ENCODE results near the gene DENND5A. TPM values are rescaled to one million over a fixed set of nuclear protein-coding genes. Genes with fewer than 3 reads are reported as not detected.
"Not testable (repeated sequence)": the region's sequence is repeated elsewhere in the genome, so short reads cannot be mapped to it uniquely, and the experiment has no call there.

DENND5A gene
- total RNA-seq, 2 experiments from 2014 or later: 4.0 to 10.5 TPM

DNA sequence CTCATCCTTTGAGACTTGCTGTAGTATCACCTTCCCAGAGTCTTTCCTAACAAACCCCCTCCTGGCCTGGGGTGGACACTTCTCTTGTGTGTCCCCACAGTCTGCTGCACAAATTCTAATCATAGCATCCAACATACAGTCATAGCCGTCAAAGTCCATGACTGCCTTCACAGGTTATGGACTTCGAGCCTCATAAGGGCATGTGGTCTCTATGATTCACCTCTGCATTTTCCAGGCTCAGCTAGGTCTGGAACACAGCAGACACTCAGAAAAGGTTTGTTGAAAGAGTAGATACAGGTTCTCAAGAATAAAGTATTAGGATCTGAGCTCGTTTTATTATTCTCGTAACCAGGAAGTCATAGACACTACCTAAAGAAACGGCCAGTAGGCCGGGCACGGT is 160.6 kb downstream of the DENND5A start:
- no peak for DNase-seq (ENCODE audit: low spot score)
- POLR2A ChIA-PET: interaction anchor here (0.6 to 0.7 kb wide), 2 partner anchors 36 to 397 kb away, joined by 3 to 4 read pairs; no protein-coding TSS in a partner anchor
- intact Hi-C loops (cut with micrococcal nuclease; ENCODE audit: unreplicated experiment): no loop called here
- TF ChIP-seq, protein P1, sequence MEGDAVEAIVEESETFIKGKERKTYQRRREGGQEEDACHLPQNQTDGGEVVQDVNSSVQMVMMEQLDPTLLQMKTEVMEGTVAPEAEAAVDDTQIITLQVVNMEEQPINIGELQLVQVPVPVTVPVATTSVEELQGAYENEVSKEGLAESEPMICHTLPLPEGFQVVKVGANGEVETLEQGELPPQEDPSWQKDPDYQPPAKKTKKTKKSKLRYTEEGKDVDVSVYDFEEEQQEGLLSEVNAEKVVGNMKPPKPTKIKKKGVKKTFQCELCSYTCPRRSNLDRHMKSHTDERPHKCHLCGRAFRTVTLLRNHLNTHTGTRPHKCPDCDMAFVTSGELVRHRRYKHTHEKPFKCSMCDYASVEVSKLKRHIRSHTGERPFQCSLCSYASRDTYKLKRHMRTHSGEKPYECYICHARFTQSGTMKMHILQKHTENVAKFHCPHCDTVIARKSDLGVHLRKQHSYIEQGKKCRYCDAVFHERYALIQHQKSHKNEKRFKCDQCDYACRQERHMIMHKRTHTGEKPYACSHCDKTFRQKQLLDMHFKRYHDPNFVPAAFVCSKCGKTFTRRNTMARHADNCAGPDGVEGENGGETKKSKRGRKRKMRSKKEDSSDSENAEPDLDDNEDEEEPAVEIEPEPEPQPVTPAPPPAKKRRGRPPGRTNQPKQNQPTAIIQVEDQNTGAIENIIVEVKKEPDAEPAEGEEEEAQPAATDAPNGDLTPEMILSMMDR (conservative IDR thresholded peaks at IDR 0.05; ENCODE audit: low read length): no peak
- TF ChIP-seq EZH2phosphoT487 (IDR thresholded peaks at IDR 0.05; ENCODE audit: borderline replicate concordance, low read depth, low read length): no peak
- H4K20me1 ChIP-seq (ENCODE audit: insufficient read depth, low read length): no peaks in the 10 kb centered on the region
- H3K4me2 ChIP-seq (ENCODE audit: low read length): no peak overlapping the region
- no peak overlapping the region for H2AFZ ChIP-seq (ENCODE audit: low read length)
- no peaks in the 10 kb centered on the region for H3K4me1 ChIP-seq (ENCODE audit: insufficient read depth, low read length, poor library complexity, severe bottlenecking)
- H3K27ac ChIP-seq (ENCODE audit: low read depth, low read length, poor library complexity, severe bottlenecking): no peak overlapping the region
- no peaks in the 10 kb centered on the region for H3K9me2 ChIP-seq (ENCODE audit: insufficient read depth, low read length)
- H3K36me3 ChIP-seq (ENCODE audit: insufficient read depth, low read length): no peaks in the 10 kb centered on the region
- H3K79me2 ChIP-seq (ENCODE audit: insufficient read depth, low read depth, low read length): no peaks in the 10 kb centered on the region
- H3K4me3 ChIP-seq (ENCODE audit: low read depth, low read length, poor library complexity, severe bottlenecking): no peak overlapping the region
- CTCF ChIA-PET (ENCODE audit: unreplicated experiment): no interaction called here
- no TSS peak for BruUV-seq (replicated peaks)
- no peaks in the 10 kb centered on the region for H3K9me3 ChIP-seq (ENCODE audit: low read length)

DNA sequence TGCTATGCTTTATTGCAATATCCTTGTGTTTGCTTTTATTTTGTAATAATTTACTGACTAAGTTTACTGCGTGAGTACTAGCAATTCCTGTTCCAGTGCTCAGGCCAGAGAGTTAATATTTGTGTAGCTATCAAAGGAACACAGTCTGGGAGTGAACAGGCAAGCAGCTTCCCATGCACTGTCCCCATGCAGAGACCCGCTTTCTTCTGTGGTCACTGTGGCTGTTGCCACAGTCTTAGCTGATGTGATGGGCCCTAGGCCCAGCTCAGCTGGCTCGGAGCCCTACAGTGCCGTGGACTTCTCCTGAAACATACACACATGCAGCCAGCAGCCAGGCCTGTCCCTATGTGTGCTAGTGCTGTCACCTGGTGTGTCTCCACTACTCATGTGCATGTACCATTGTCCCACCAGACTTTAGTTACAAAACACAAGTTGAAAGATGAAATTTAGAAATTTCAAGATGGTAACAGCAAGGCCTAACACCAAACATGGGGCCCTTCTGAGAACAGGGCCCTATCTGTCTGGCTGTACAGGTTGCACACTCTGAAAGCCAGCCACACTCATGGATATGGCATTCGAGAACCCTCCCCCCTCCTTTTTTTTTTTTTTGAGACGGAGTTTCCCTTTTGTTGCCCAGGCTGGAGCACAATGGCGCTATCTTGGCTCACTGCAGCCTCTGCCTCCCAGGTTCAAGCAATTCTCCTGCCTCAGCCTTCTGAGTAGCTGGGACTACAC is 161.4 kb downstream of the DENND5A start:
- BruUV-seq (replicated peaks): no TSS peak
- Histone ChIP-seq H3K9me2 (ENCODE audit: insufficient read depth, low read length) (no peaks in the 10 kb centered on the region), H3K79me2 (ENCODE audit: insufficient read depth, low read depth, low read length) (no peaks in the 10 kb centered on the region), H4K20me1 (ENCODE audit: insufficient read depth, low read length) (no peaks in the 10 kb centered on the region), H3K4me1 (ENCODE audit: insufficient read depth, low read length, poor library complexity, severe bottlenecking) (no peaks in the 10 kb centered on the region), H3K27ac (ENCODE audit: low read depth, low read length, poor library complexity, severe bottlenecking) (no peak overlapping the region), H3K4me2 (ENCODE audit: low read length) (no peak overlapping the region), H3K36me3 (ENCODE audit: insufficient read depth, low read length) (no peaks in the 10 kb centered on the region), H3K4me3 (ENCODE audit: low read depth, low read length, poor library complexity, severe bottlenecking) (no peak overlapping the region), H3K9me3 (ENCODE audit: low read length) (no peaks in the 10 kb centered on the region), H2AFZ (ENCODE audit: low read length) (no peak overlapping the region)
- no peak for DNase-seq (ENCODE audit: low spot score)
- ChIA-PET CTCF (ENCODE audit: unreplicated experiment) (no interaction called here), POLR2A (interaction anchor here (0.5 kb wide), 1 partner anchor 250 kb away, joined by 9 read pairs; no protein-coding TSS in a partner anchor)
- no peak for TF ChIP-seq EZH2phosphoT487 (IDR thresholded peaks at IDR 0.05; ENCODE audit: borderline replicate concordance, low read depth, low read length)
- TF ChIP-seq, protein P1 (conservative IDR thresholded peaks at IDR 0.05; ENCODE audit: low read length): no peak
- intact Hi-C loops (cut with micrococcal nuclease; ENCODE audit: unreplicated experiment): no loop called here

DNA sequence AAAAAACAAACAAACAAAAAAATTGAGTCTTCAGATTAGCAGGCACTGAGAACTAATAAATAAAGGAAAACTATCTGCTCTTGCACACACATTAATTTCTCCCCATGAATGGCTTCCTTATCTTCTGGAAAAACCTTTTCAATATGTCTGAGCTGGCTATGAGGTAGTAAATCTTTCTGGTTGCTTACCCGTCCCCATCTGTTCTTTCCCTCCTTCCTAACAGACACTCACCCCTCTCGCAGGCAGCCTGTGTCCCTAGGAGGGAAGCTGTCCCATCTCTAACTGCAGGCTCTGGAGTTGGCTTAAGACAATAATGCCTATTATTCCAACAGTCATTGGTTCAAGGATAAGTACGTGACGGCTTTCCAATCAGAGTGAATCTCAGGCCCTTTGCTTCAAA is 165.5 kb downstream of the DENND5A start:
- H3K9me2 ChIP-seq (ENCODE audit: insufficient read depth, low read length): no peaks in the 10 kb centered on the region
- H3K4me1 ChIP-seq (ENCODE audit: insufficient read depth, low read length, poor library complexity, severe bottlenecking): no peaks in the 10 kb centered on the region
- intact Hi-C loops (cut with micrococcal nuclease; ENCODE audit: unreplicated experiment): no loop called here
- H3K79me2 ChIP-seq (ENCODE audit: insufficient read depth, low read depth, low read length): no peaks in the 10 kb centered on the region
- no peak overlapping the region for H3K4me3 ChIP-seq (ENCODE audit: low read depth, low read length, poor library complexity, severe bottlenecking)
- no peak for DNase-seq (ENCODE audit: low spot score)
- H3K4me2 ChIP-seq (ENCODE audit: low read length): no peak overlapping the region
- H2AFZ ChIP-seq (ENCODE audit: low read length): no peak overlapping the region
- BruUV-seq (replicated peaks): no TSS peak
- H3K27ac ChIP-seq (ENCODE audit: low read depth, low read length, poor library complexity, severe bottlenecking): no peak overlapping the region
- no peaks in the 10 kb centered on the region for H4K20me1 ChIP-seq (ENCODE audit: insufficient read depth, low read length)
- CTCF ChIA-PET (ENCODE audit: unreplicated experiment): no interaction called here
- no peaks in the 10 kb centered on the region for H3K36me3 ChIP-seq (ENCODE audit: insufficient read depth, low read length)
- H3K9me3 ChIP-seq (ENCODE audit: low read length): no peaks in the 10 kb centered on the region
- TF ChIP-seq, protein P1 (conservative IDR thresholded peaks at IDR 0.05; ENCODE audit: low read length): no peak
- TF ChIP-seq EZH2phosphoT487 (IDR thresholded peaks at IDR 0.05; ENCODE audit: borderline replicate concordance, low read depth, low read length): no peak
- POLR2A ChIA-PET: interaction anchor here (0.6 kb wide), 1 partner anchor 428 kb away, joined by 5 read pairs; no protein-coding TSS in a partner anchor

DNA sequence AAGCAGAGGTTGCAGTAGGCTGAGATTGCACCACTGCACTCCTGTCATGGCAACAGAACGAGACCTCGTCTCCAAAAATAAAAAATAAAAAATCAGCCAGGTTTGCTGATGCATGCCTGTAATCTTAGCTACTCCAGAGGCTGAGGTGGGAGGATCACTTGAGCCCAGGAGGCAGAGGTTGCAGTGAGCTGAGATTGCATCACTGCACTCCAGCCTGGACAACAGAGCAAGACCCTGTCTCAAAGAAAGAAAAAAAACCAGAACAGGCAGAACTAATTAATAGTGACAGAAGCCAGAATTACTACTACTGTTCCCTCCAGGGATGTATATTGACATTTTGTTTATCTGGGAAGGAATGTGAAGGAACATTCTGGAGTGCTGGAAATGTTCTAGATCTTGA is 166.7 kb downstream of the DENND5A start:
- CTCF ChIA-PET (ENCODE audit: unreplicated experiment): not testable (repeated sequence)

More for the DNA sequence above, 166.7 kb downstream of the DENND5A start:
- intact Hi-C loops (cut with micrococcal nuclease; ENCODE audit: unreplicated experiment); H3K9me3 ChIP-seq (ENCODE audit: low read length); DNase-seq (ENCODE audit: low spot score); H3K36me3 ChIP-seq (ENCODE audit: insufficient read depth, low read length); H2AFZ ChIP-seq (ENCODE audit: low read length); POLR2A ChIA-PET; H3K27ac ChIP-seq (ENCODE audit: low read depth, low read length, poor library complexity, severe bottlenecking); H3K4me1 ChIP-seq (ENCODE audit: insufficient read depth, low read length, poor library complexity, severe bottlenecking); H3K79me2 ChIP-seq (ENCODE audit: insufficient read depth, low read depth, low read length); H4K20me1 ChIP-seq (ENCODE audit: insufficient read depth, low read length); H3K4me2 ChIP-seq (ENCODE audit: low read length); BruUV-seq (replicated peaks); H3K4me3 ChIP-seq (ENCODE audit: low read depth, low read length, poor library complexity, severe bottlenecking); H3K9me2 ChIP-seq (ENCODE audit: insufficient read depth, low read length): not testable (repeated sequence)
